ENCODE results near the gene GPR162.

- TF ChIP-seq GATA3 (IDR thresholded peaks at IDR 0.05; ENCODE audit: low read depth, low read length) (no peak), GATA2 (IDR thresholded peaks at IDR 0.05; ENCODE audit: low read depth, low read length) (no peak)
Measured at GRCh38 chr12:6846316-6846869, 24.8 kb downstream of the GPR162 start.

Data from SH-SY5Y (cell line).